Neural progenitor cell (in vitro differentiated cells): ENCODE results near the gene AZU1.

ENCODE experiments used
- CTCF ChIP-seq: fragments of 200-600 bp; sonication (generic); IDR thresholded peaks from 2 replicates; pipeline ENCODE4 v1.5.1; 2017; ENCODE audit warnings: antibody characterized with exemption, mild to moderate bottlenecking
- EZH2 ChIP-seq: fragments of 200-600 bp; sonication (generic); IDR thresholded peaks from 2 replicates; pipeline ENCODE4 v1.6.1; 2017; ENCODE audit warnings: antibody characterized with exemption, mild to moderate bottlenecking, moderate library complexity
- EZH2phosphoT487 ChIP-seq: fragments of 200-600 bp; sonication (generic); IDR thresholded peaks from 2 replicates; pipeline ENCODE4 v1.6.1; 2017; ENCODE audit warnings: antibody characterized with exemption

GRCh38 chr19:855566-856120 lies 28.0 kb downstream of the AZU1 start:
- no peak for TF ChIP-seq CTCF
- TF ChIP-seq EZH2phosphoT487, result no peak
- TF ChIP-seq EZH2, result no peak
